Stimulated activated CD8-positive, alpha-beta memory T cell treated with anti-CD3 and anti-CD28 coated beads, Interleukin-15, amount 100 ng/mL, for 24 hours (primary cell): Measurements from ENCODE around the gene LRRC19.

Experiments used
- DNase-seq: peaks from one replicate; pipeline ENCODE4 v3.0.0-alpha.2; 2020; ENCODE audit warnings: low read depth

Gene LRRC19, protein sequence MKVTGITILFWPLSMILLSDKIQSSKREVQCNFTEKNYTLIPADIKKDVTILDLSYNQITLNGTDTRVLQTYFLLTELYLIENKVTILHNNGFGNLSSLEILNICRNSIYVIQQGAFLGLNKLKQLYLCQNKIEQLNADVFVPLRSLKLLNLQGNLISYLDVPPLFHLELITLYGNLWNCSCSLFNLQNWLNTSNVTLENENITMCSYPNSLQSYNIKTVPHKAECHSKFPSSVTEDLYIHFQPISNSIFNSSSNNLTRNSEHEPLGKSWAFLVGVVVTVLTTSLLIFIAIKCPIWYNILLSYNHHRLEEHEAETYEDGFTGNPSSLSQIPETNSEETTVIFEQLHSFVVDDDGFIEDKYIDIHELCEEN

GRCh38 chr9:27005491-27005890, at the start of gene LRRC19:
TSS of gene LRRC19 (minus strand) at chr9:27005672. CDS start at chr9:26999694, 5,978 bp downstream.
- no peak for DNase-seq

DNA sequence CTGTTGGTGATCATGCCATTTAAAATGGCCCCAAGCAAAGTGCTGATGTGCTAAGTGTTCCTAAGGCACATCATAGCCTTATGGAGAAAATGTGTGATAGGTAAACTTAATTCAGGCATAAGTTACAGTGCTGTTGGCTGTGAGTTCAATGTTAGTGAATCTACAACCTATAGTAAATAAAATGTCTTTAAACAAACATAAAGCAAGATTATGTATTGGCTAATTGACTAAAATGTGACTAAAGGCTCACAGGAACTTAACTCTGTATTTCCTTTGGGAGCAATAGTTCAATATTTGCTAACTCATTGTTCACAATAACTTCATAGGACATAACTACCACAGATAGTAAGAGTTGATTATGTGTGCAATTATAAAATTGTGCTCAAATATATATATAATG, 49.4 kb upstream of the LRRC19 start:
- DNase-seq = no peak

DNA sequence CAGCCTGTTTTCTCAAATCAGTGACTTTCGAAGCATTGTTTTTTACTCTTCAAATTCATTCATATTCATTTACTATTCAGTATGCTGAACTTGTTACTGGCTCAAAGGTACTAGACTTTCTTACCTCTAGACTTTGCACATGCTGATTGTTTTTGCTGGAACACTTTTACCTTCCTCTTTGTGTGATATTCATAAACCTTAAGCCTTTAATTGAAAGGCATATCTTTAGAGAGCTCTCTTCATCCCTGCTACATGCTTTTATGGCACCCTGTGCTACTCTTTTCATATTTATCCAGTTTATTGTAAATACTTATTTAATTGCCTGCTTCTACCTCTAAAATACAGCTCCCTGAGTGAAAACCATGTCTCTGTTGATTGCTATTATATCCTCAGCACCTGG, 48.7 kb upstream of the LRRC19 start:
- no peak for DNase-seq

DNA sequence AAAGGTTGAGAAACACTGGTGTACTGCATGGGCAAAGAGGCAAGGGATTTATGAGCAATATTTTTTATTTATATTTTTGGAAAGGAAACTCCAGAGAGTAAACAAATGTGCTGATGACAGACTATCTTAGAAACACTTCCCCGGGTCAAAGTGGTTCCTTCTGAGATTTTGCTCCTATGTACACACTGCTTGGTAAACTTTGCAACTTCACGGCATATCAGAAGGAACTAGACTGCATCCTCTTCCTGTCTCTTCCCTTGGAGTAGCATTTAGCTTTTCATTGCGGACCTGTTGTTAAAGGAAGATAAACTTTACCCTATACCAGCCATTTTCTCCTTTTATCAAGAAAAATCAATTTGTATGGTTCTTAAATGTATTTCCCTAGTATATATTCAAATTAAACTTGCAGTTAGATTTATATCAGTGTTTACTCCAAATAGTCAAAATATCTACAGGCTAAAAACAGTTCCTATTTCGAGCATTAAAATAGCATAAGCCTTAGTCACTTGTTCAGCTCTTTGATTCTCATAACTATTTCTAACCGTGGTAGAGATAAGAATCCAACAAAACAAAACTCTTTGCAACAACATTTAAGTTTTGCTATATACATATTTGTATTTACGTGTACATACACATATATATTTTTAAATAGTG, 48.0 kb upstream of the LRRC19 start:
- no peak for DNase-seq

- DNase-seq = no peak
Observed at GRCh38 chr9:27047136-27047535, 41.7 kb upstream of the LRRC19 start.

GRCh38 chr9:27043176-27043575, 37.7 kb upstream of the LRRC19 start:
- DNase-seq = no peak

DNA sequence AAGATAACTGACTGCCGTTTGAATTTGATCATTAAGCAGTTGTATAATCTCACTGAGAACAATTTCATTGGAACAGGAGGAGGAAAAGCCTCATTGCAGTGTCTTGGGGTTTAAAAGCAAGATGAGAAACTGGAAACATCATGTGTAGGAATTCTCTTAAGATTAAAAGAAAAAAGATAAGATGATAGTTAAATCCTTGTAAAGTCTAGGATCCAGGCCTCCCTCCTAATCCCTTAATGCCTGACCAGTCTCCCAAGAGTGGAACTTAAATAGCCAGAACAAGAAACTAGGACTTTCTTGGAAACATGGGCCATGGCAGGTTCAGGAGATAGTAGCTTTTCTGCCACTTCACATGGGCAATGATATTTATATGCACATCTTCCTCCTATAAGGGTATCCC, 37.0 kb upstream of the LRRC19 start:
- DNase-seq = no peak

DNA sequence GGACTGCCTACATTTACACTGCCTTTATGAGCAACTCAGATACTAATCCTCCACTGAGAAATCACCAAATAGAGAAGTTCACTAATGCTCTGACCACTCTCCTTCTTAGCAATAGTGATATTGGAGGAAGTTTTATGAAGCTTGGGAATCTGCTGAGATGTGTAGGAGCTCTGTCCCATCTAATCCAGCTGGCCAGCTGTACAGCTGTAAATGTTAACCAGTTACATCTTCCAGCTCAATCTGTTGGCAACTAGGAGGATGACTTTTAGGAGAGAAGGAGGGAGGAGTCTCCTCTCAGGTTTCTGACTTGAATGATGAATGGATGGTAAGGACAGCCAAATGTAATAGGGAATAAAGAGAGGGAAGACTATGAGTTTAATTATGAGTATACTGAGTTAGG, 36.3 kb upstream of the LRRC19 start:
- no peak for DNase-seq

DNA sequence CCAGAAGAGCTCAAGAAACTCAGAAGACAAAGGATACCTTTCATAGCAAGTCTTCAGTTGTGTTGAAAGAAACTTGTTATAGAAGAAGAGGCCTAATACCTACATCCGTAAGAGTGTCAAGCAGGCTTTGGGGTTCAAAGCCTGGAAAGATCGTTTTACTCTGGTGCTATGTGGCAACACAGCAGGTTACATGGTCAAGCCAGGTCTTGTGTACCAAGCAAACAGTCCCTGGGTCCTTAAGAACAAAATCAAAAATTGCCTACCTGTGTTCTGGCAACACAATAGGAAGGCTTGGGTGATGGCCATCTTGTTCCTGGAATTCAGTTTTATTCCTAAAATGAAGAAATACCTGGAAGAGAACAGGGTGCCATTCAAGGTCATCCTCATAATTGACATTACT, 32.0 kb upstream of the LRRC19 start:
- no peak for DNase-seq

DNA sequence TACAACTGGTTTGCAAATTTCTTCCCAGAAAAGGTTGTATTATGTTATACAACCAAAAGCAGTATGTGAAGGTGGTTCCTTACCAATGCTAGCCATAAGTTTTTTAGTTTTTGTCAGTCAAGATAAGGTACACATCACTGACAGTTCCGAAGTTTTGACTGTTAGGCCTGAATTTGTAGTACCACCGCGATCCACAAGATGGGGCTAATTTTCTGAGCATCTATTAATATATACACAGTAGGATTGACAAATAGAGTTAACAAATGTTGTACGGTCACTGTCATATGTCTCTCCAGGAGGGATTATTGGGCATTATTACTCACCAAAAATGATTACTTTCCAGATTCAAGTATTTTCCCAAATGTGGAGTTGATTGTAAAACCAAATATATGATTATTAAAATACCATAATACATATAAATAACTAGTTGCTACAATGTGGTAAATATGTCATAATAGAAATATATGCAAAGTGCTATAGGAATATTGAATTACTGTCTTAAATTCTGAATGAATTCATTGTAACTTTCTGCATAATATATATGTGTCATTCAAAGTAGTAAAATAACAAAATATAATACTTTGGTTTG, 28.4 kb upstream of the LRRC19 start:
- peak; percentile 13 for DNase-seq

- DNase-seq = no peak
Observed at GRCh38 chr9:27029186-27029585, 23.7 kb upstream of the LRRC19 start.

DNA sequence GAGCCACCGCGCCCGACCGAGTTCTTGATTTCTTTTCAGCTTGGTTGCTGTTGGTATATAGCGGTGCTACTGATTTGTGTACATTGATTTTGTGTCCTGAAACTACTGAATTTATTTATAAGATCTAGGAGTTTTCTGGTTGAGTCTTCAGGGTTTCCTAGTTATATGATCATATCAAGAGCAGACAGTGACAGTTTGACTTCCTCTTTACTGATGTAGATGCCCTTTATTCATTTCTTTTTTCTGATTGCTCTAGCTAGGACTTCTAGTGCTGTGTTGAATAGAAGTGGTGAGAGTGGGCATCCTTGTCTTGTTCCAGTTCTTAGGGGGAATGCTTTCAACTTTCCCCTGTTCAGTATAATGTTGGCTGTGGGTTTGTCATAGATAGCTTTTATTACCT, 17.4 kb upstream of the LRRC19 start:
- no peak for DNase-seq

- DNase-seq = no peak
Observed at GRCh38 chr9:27019589-27019988, 14.1 kb upstream of the LRRC19 start.

DNA sequence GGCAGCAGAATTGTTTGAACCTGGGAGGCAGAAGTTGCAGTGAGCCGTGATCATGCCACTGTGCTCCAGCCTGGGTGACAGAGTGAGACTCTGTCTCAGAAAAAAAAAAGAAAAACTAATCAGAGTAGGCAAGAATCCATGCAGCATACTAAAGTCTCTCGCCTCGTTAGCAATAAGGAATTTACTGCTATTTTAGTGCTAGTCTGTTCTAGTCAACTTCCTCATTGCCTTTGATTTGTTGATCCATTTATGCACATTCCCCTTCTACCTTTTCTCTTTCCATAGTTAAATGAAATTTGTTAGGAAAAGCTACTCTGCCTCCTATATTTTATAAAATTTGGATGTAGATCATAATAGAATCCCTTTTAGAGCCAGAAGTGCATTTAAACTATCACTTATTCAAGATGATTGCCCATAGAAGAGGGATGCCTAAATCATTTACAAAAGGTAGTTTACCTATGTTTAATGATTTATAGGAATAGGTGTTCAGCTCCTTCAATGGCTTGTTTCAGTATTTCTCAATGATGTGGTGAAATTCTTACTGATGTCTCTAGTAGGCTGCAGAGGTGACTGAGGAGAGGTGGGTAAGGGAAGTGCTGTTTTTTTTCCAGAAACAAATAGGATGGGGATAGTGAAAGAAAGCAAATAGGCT, 1.9 kb downstream of the LRRC19 start:
- no peak for DNase-seq

DNA sequence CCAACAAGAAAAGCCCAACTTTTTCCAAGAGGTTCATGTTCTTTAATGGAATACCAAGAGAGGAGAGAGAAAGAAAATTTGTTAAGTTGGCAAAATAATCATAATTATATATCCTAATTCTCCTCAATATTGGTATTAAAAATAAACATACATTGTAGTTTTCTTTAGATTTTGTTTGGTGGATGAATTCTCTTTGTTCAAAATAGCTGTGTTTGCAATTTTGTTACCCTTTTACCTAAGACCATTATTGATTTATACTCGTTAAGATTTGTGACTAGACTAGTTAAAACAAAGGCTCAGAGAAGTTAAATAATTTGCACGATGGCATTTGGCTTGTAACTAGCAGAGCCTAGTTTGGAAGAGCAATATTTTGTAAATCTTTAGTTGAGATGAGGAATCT, 9.7 kb downstream of the LRRC19 start:
- DNase-seq = no peak

DNA sequence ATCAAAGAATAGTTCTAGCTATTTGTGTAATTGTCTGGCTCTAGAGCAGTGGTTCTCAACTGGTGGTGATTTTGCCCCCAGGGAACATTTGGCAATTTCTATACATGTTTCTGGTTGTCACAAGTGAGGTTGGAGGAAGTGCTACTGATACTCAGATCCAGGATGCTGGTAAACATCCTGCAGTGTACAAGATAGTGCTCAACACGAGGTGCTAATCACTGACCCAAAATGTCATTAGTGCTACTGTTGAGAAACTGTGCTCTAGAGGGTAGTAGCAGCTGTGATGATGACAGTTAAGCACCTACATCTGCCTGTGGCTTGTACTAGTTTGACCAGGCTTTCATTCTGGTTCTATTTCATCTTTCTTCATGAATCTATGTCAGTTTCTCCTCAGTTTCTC, 22.1 kb downstream of the LRRC19 start:
- DNase-seq = no peak

DNA sequence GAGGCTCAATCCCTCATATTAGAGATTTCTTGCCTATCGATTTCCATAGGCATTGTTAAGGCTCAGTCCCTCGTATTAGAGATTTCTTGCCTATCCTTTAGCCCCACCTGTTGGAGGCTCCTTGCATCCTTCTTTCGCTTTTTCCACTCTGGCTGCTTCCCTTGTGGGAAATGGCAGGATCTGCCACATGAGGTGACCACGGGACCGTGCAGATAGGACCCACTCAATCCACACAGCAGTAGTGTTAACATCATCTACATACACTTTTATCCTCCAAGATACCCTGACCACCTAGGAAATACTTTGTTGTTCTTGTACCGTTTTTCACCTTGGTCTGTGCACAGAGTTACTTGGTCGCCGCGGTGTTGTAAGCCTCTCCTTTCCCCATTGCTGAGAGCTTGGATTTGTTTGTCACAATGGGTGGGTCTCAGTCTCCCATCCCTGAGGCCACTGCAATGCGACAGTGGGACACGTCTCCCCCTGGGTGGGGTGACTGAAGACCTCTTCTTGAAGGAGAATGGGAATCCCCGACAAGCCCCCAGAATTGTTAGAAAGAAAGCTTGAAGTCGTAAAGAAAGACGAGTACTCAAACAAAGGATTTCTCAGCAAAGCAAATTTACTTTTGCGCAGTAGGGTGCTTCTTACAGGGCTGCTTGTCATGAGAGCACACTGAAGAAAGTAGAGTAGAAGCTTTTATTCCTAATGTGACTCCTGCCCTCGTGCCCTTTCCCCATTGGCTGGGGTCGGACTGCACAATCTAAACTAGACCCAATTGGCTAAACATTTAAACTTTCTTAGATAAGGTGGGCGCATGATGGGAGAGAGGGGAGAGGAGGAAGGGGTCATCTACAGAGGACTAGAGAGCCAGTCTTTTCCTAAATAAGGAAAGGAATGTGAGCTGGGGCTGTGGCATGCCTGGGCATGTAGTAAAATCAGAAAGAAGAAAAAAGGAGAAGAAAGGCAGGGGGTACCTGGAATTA, 29.5 kb downstream of the LRRC19 start:
- no peak for DNase-seq

DNA sequence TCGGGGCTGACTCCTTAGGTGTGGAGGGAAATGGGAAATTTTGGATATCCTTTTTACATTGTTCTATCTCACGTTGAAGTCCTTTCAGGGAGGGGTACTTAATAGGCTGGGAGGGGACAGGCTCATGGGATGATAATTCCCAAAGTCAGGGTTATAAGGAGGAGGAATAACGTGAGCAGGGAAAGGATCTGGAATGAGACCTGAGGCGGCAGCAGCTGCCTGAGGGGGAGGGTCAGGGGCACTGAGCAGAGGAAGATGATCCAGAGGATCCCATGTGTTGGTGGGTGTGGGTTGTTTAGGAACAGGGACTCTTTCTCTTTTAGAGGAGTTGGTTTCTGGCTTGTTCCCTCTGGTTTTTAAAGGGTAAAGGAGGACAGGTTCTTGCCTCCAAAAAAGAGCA, 30.5 kb downstream of the LRRC19 start:
- no peak for DNase-seq

GRCh38 chr9:26973989-26974388, 31.5 kb downstream of the LRRC19 start:
- DNase-seq = no peak

DNA sequence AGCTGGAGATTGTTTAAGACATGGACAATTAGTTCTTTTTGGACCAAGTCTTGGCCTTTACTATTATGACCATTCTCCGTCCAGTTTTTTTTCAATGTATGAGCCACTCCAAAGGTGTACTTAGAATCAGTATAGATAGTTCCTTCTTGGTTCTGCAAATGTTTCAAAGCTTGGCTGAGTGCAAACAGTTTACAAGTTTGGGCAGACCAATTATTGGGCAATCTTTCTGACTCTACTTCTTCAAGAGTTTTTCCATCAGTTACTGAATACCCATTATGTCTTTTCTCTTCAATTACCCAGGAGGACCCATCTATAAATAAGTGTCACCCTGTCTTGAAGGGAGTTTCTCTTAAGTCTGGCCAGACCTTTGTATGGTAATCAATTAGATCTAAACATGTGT, 33.8 kb downstream of the LRRC19 start:
- DNase-seq = no peak

DNA sequence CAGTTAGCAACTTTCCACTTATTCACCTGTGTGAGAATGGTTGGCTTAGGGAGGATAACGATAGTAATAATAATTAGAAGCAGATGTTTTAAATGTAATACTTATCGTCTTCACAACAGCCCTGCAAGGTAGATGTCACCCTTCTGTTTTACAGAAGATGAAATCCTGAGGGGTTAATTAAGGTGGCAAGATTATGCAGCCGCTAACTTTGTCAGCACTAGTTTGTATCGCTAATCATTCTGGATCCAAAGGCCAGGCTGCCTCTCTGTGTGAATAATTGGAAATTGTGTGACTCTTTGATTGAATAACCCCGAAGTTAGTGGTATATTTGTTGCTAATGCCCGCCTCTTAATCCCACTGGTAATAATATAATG, 48.6 kb downstream of the LRRC19 start:
- DNase-seq = no peak
